HG03558 (cell line): ENCODE measurements around the gene B3GALNT2.
"Not testable (repeated sequence)": the region's sequence is repeated elsewhere in the genome, so short reads cannot be mapped to it uniquely, and the experiment has no call there.

Source experiments
- ATAC-seq: cut with Tn5 transposase; IDR thresholded peaks from one replicate; pipeline ENCODE4 v1.9.1; 2021; ENCODE audit warnings: moderate number of reproducible peaks; ENCODE audit not compliant: unreplicated experiment; ENCODE audit errors: extremely low read depth

Gene B3GALNT2

GRCh38 chr1:235504122-235504493 is at the start of gene B3GALNT2:
Gene B3GALNT2 (minus strand): TSS chr1:235504452. CDS start chr1:235504252, 200 bp downstream.
- peak; percentile 30 for ATAC-seq

- no peak for ATAC-seq
These were observed 48.9 kb upstream of the B3GALNT2 start for GRCh38 chr1:235553112-235553551.

- no peak for ATAC-seq
These were observed 48.0 kb upstream of the B3GALNT2 start for GRCh38 chr1:235552146-235552716.

GRCh38 chr1:235549351-235550139 is 45.3 kb upstream of the B3GALNT2 start:
- no peak for ATAC-seq

GRCh38 chr1:235546369-235547155 is 42.3 kb upstream of the B3GALNT2 start:
- not testable (repeated sequence) for ATAC-seq

GRCh38 chr1:235545292-235545930 is 41.2 kb upstream of the B3GALNT2 start:
- no peak for ATAC-seq

GRCh38 chr1:235542845-235543244 is 38.6 kb upstream of the B3GALNT2 start:
- ATAC-seq: not testable (repeated sequence)

GRCh38 chr1:235533476-235534168 is 29.4 kb upstream of the B3GALNT2 start:
- ATAC-seq: no peak

GRCh38 chr1:235532360-235532759 is 28.1 kb upstream of the B3GALNT2 start:
- no peak for ATAC-seq

GRCh38 chr1:235527196-235527814 is 23.1 kb upstream of the B3GALNT2 start:
- no peak for ATAC-seq

- ATAC-seq: no peak
These were observed 21.1 kb upstream of the B3GALNT2 start for GRCh38 chr1:235525314-235525713.

- no peak for ATAC-seq
These were observed 12.7 kb upstream of the B3GALNT2 start for GRCh38 chr1:235516862-235517446.

GRCh38 chr1:235515844-235516512 is 11.7 kb upstream of the B3GALNT2 start:
- no peak for ATAC-seq

- no peak for ATAC-seq
These were observed 9.5 kb upstream of the B3GALNT2 start for GRCh38 chr1:235513495-235514366.

- ATAC-seq: no peak
These were observed 7.4 kb upstream of the B3GALNT2 start for GRCh38 chr1:235511470-235512240.

- ATAC-seq: no peak
These were observed 6.6 kb upstream of the B3GALNT2 start for GRCh38 chr1:235510823-235511222.

GRCh38 chr1:235507623-235508022 is 3.4 kb upstream of the B3GALNT2 start:
- ATAC-seq: no peak
